PC-9 (cell line): ENCODE results near the gene SPON1. TPM values are rescaled to one million over a fixed set of nuclear protein-coding genes. Genes with fewer than 3 reads are reported as not detected.
"Not testable (repeated sequence)": the region's sequence is repeated elsewhere in the genome, so short reads cannot be mapped to it uniquely, and the experiment has no call there.

Experiments used
- BruUV-seq: library from RNA; stranded (reverse); fragments of 400-500 nt; replicated peaks from 2 replicates; lab custom pipeline; 2021; lab: Mats Ljungman, UMichigan
- CTCF ChIA-PET: fragments of 300-600 bp; sonication (Branson Sonifier 250); formaldehyde crosslinking; loops from one replicate; lab custom pipeline; 2022; ENCODE audit warnings: antibody characterized with exemption; lab: Charles Lee
- POLR2A ChIA-PET: fragments of 300-600 bp; sonication (Branson Sonifier 250); formaldehyde crosslinking; loops from one replicate; lab custom pipeline; 2022; ENCODE audit warnings: antibody characterized with exemption; ENCODE audit not compliant: unreplicated experiment; lab: Charles Lee
- DNase-seq, 2 experiments: peaks; one replicate each; pipeline versions ENCODE4 v3.0.0 to v3.0.0-alpha.2; 2015 to 2022; ENCODE audit warnings: mixed read lengths in 1 of 2
- H2AFZ ChIP-seq: fragments of 200-600 bp; sonication (generic); 2 replicates; pipeline ENCODE4 v1.8.1; 2017; ENCODE audit warnings: antibody characterized with exemption
- H3F3A ChIP-seq: fragments of 200-600 bp; sonication (generic); 2 replicates; pipeline ENCODE4 v1.8.1; 2017; ENCODE audit warnings: antibody characterized with exemption, mild to moderate bottlenecking, low read depth; ENCODE audit not compliant: insufficient read depth
- H3K27ac ChIP-seq: fragments of 200-600 bp; sonication (generic); 2 replicates; pipeline ENCODE4 v1.6.1; 2016; ENCODE audit warnings: mixed run types
- H3K27me3 ChIP-seq: fragments of 200-600 bp; sonication (generic); 2 replicates; pipeline ENCODE4 v1.6.1; 2016; ENCODE audit warnings: low read depth, mixed run types; ENCODE audit not compliant: insufficient read depth
- H3K36me3 ChIP-seq: fragments of 200-600 bp; sonication (generic); 2 replicates; pipeline ENCODE4 v1.6.1; 2016; ENCODE audit warnings: low read depth, mixed run types
- H3K4me1 ChIP-seq: fragments of 200-600 bp; sonication (generic); replicated peaks from 2 replicates; pipeline ENCODE4 v1.6.1; 2016; ENCODE audit warnings: mixed run types; ENCODE audit not compliant: insufficient read depth
- H3K4me2 ChIP-seq: fragments of 200-600 bp; sonication (generic); 2 replicates; pipeline ENCODE4 v1.6.1; 2017; ENCODE audit warnings: mixed run types
- H3K4me3 ChIP-seq: fragments of 200-600 bp; sonication (generic); 2 replicates; pipeline ENCODE4 v1.6.1; 2016; ENCODE audit warnings: mixed run types
- H3K79me2 ChIP-seq: fragments of 200-600 bp; sonication (generic); 2 replicates; pipeline ENCODE4 v1.6.1; 2017; ENCODE audit warnings: low read depth, mixed run types
- H3K9me2 ChIP-seq: fragments of 200-600 bp; sonication (generic); 2 replicates; pipeline ENCODE4 v1.8.1; 2017; ENCODE audit warnings: mild to moderate bottlenecking; ENCODE audit not compliant: insufficient read depth
- H3K9me3 ChIP-seq: fragments of 200-600 bp; sonication (generic); 2 replicates; pipeline ENCODE4 v1.8.1; 2016; ENCODE audit warnings: low read depth; ENCODE audit not compliant: insufficient read depth
- H4K20me1 ChIP-seq: fragments of 200-600 bp; sonication (generic); 2 replicates; pipeline ENCODE4 v1.8.1; 2017; ENCODE audit not compliant: insufficient read depth
- CTCF ChIP-seq: fragments of 200-600 bp; sonication (generic); conservative IDR thresholded peaks from 2 replicates; pipeline ENCODE4 v1.6.1; 2017; ENCODE audit warnings: mixed run types, antibody characterized with exemption, mild to moderate bottlenecking, moderate library complexity
- EZH2 ChIP-seq: fragments of 200-600 bp; sonication (generic); IDR thresholded peaks from 2 replicates; pipeline ENCODE4 v1.8.0; 2017; ENCODE audit warnings: antibody characterized with exemption, low read depth
- intact Hi-C: fragments of 100-400 bp; cut with micrococcal nuclease; formaldehyde crosslinking; loops from one replicate; pipeline ENCODE4 v1.10.0; 2022; ENCODE audit not compliant: unreplicated experiment
- total RNA-seq: library from RNA; stranded (reverse); gene quantifications from 2 replicates; pipeline ENCODE4 v1.2.3, GENCODE V29; 2021

Gene SPON1
- total RNA-seq, 1 experiment from 2014 or later: 0.70 TPM

DNA sequence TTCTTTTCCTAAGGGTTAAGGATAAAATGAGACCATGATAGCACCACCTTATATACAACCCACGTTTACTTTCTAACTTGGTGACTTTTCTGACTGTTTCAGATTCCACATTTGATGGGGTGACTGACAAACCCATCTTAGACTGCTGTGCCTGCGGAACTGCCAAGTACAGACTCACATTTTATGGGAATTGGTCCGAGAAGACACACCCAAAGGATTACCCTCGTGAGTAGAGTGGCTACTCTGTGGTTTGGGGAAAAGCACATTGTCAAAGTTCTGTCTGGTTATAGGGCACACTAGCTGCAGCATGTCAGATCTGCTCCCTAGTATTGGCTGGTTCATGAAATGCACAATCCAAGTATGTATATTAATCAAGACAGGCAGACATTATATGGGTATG, 117.3 kb downstream of the SPON1 start:
- Histone ChIP-seq H3F3A (no peaks in the 10 kb centered on the region), H4K20me1 (no peaks in the 10 kb centered on the region), H3K4me2 (no peak overlapping the region), H3K79me2 (no peaks in the 10 kb centered on the region), H3K27ac (no peak overlapping the region), H3K27me3 (no peaks in the 10 kb centered on the region), H3K9me3 (no peaks in the 10 kb centered on the region), H3K4me3 (no peak overlapping the region), H2AFZ (no peak overlapping the region), H3K4me1 (no peaks in the 10 kb centered on the region), H3K36me3 (no peaks in the 10 kb centered on the region), H3K9me2 (no peaks in the 10 kb centered on the region)
- DNase-seq: no peak
- TF ChIP-seq EZH2 (no peak), CTCF (no peak)
- no TSS peak for BruUV-seq
- CTCF ChIA-PET: no interaction called here
- intact Hi-C loops: no loop called here
- POLR2A ChIA-PET: no interaction called here

GRCh38 chr11:14081581-14082231, 119.2 kb downstream of the SPON1 start:
- BruUV-seq: no TSS peak
- TF ChIP-seq CTCF: no peak
- TF ChIP-seq EZH2: no peak
- Histone ChIP-seq H3F3A (no peaks in the 10 kb centered on the region), H2AFZ (no peak overlapping the region), H3K9me3 (no peaks in the 10 kb centered on the region), H3K27me3 (no peaks in the 10 kb centered on the region), H3K4me3 (no peak overlapping the region), H3K9me2 (no peaks in the 10 kb centered on the region), H4K20me1 (no peaks in the 10 kb centered on the region), H3K4me2 (no peak overlapping the region), H3K4me1 (no peaks in the 10 kb centered on the region), H3K27ac (no peak overlapping the region), H3K79me2 (no peaks in the 10 kb centered on the region), H3K36me3 (no peaks in the 10 kb centered on the region)
- POLR2A ChIA-PET: no interaction called here
- no peak for DNase-seq
- CTCF ChIA-PET: no interaction called here
- intact Hi-C loops: no loop called here

DNA sequence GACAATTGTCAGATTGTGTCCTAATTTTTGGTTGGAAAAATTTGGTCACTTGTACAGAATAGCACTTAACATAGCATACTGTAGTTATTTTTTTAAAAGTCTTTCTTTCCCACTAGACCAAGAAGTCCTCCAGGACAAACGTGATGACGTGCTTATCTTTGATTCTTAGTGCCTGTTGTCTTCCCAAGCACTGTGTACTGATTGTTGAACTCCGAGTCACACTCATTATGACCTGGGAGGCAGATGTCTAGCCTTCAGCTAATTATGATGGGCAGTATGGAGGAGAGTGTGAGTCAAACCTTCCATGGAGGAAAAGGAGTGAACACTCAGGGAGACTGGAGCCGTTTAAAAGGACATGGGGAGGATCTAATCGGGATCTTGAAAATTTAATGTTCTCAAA, 119.8 kb downstream of the SPON1 start:
- H3K27me3 ChIP-seq: no peaks in the 10 kb centered on the region
- H3K9me2 ChIP-seq: no peaks in the 10 kb centered on the region
- no peaks in the 10 kb centered on the region for H3F3A ChIP-seq
- H3K27ac ChIP-seq: no peak overlapping the region
- H3K79me2 ChIP-seq: no peaks in the 10 kb centered on the region
- intact Hi-C loops: no loop called here
- TF ChIP-seq EZH2 (no peak), CTCF (no peak)
- H3K4me1 ChIP-seq: no peaks in the 10 kb centered on the region
- no peaks in the 10 kb centered on the region for H4K20me1 ChIP-seq
- no peaks in the 10 kb centered on the region for H3K36me3 ChIP-seq
- H2AFZ ChIP-seq: no peak overlapping the region
- ChIA-PET CTCF (no interaction called here), POLR2A (no interaction called here)
- no peak for DNase-seq
- no peak overlapping the region for H3K4me3 ChIP-seq
- H3K9me3 ChIP-seq: no peaks in the 10 kb centered on the region
- BruUV-seq: no TSS peak
- H3K4me2 ChIP-seq: no peak overlapping the region

DNA sequence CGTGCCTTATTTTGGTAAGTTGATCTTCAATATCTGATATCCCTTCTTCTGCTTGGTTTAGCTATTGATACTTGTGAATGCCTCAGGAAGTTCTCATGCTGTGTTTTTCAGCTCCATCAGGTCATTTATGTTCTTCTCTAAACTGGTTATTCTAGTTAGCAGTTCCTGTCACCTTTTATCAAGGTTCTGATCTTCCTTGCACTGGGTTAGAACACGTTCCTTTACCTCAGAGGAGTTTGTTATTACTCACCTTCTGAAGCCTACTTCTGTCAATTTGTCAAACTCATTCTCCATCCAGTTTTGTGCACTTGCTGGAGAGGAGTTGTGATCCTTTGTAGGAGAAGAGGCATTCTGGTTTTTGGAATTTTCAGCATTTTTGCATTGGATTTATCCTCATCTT, 126.3 kb downstream of the SPON1 start:
- POLR2A ChIA-PET, H3K27me3 ChIP-seq, H3F3A ChIP-seq, H3K4me2 ChIP-seq, intact Hi-C loops, H3K9me2 ChIP-seq, H3K4me1 ChIP-seq, H3K79me2 ChIP-seq, H3K36me3 ChIP-seq, H4K20me1 ChIP-seq, H3K27ac ChIP-seq, H3K4me3 ChIP-seq, H2AFZ ChIP-seq, H3K9me3 ChIP-seq, BruUV-seq, CTCF ChIA-PET: not testable (repeated sequence)
- DNase-seq: peak in 1 of 2 experiments; percentile 52
